B cell (primary cell): ENCODE results near the gene PEAK1. TPM values are rescaled to one million over a fixed set of nuclear protein-coding genes. Genes with fewer than 3 reads are reported as not detected.

Experiments
- ATAC-seq: fragments of 200-7000 bp; cut with Tn5 transposase; one replicate; pipeline ENCODE4 v1.10.0; 2021; ENCODE audit warnings: low read depth, mild to moderate bottlenecking, moderate number of reproducible peaks, moderate library complexity
- CTCF ChIA-PET: fragments of 350-600 bp; sonication (Branson Sonifier 250); formaldehyde crosslinking; loops from one replicate; lab custom pipeline; 2021; ENCODE audit warnings: antibody characterized with exemption, inconsistent platforms; lab: Charles Lee
- POLR2A ChIA-PET: fragments of 350-600 bp; sonication (Branson Sonifier 250); formaldehyde crosslinking; loops from one replicate; lab custom pipeline; 2021; ENCODE audit warnings: antibody characterized with exemption; lab: Charles Lee
- DNase-seq: peaks from one replicate; pipeline ENCODE4 v3.0.0; 2013
- H2AFZ ChIP-seq: 2 replicates; pipeline ENCODE4 v1.6.1; 2012; ENCODE audit warnings: mild to moderate bottlenecking, low read depth, low read length; ENCODE audit not compliant: insufficient read depth, poor library complexity, severe bottlenecking
- H3K27ac ChIP-seq, 2 donors: 1 replicate in 1 of 2; 2 replicates in 1 of 2; pipeline ENCODE4 v1.5.1; 2012 to 2013; ENCODE audit warnings: low read length in 2 of 2, mild to moderate bottlenecking in 2 of 2, moderate library complexity in 1 of 2
- H3K27me3 ChIP-seq, 4 experiments: fragments of 200-600 bp in 1 of 4; sonication (generic) in 1 of 4; replicated peaks in 1 of 4; 1 replicate in 2 of 4; 2 replicates in 2 of 4; pipeline versions ENCODE4 v1.6.1 to v1.7.0; 2013 to 2016; ENCODE audit warnings: low read length in 3 of 4, mild to moderate bottlenecking in 2 of 4, mixed read lengths in 1 of 4, moderate library complexity in 1 of 4; ENCODE audit not compliant: insufficient read depth in 4 of 4, control insufficient read depth in 3 of 4; ENCODE audit errors: control extremely low read depth in 1 of 4
- H3K36me3 ChIP-seq, 2 experiments: replicated peaks in 1 of 2; 1 replicate in 1 of 2; 2 replicates in 1 of 2; pipeline versions ENCODE4 v1.6.1 to v1.7.1; 2013; ENCODE audit warnings: low read length in 1 of 2; ENCODE audit not compliant: insufficient read depth in 2 of 2, control insufficient read depth in 1 of 2; ENCODE audit errors: control extremely low read depth in 1 of 2, extremely low read depth in 1 of 2
- H3K4me1 ChIP-seq, 2 donors: fragments of 200-600 bp in 1 of 2; sonication (generic) in 1 of 2; 1 replicate in 1 of 2; 2 replicates in 1 of 2; pipeline versions ENCODE4 v1.5.1 to v1.6.1; 2013 to 2017; ENCODE audit warnings: low read length in 2 of 2; ENCODE audit not compliant: control insufficient read depth in 2 of 2, insufficient read depth in 2 of 2
- H3K4me2 ChIP-seq: replicated peaks from 2 replicates; pipeline ENCODE3; 2012; ENCODE audit warnings: mild to moderate bottlenecking, low read depth, low read length; ENCODE audit not compliant: poor library complexity, severe bottlenecking
- H3K4me3 ChIP-seq, 5 experiments: fragments of 200-600 bp in 1 of 5; sonication (generic) in 1 of 5; 1 replicate in 3 of 5; 2 replicates in 2 of 5; pipeline versions ENCODE4 v1.5.1 to v1.7.0; 2011 to 2016; ENCODE audit warnings: low read length in 4 of 5, mild to moderate bottlenecking in 4 of 5, low read depth in 2 of 5, control low read depth in 1 of 5, moderate library complexity in 1 of 5; ENCODE audit not compliant: insufficient read depth in 1 of 5; ENCODE audit errors: control extremely low read depth in 1 of 5, extremely low read depth in 1 of 5
- H3K79me2 ChIP-seq: fragments of 200-600 bp; sonication (generic); one replicate; pipeline ENCODE4 v1.6.0; 2016; ENCODE audit warnings: low read length; ENCODE audit not compliant: control insufficient read depth, insufficient read depth
- H3K9ac ChIP-seq: fragments of 200-600 bp; sonication (generic); 2 replicates; pipeline ENCODE4 v1.6.1; 2017; ENCODE audit warnings: mild to moderate bottlenecking, low read length, moderate library complexity
- H3K9me3 ChIP-seq, 3 donors: one replicate each; pipeline versions ENCODE4 v1.6.1 to v1.7.1; 2013; ENCODE audit warnings: low read length in 2 of 3; ENCODE audit not compliant: control insufficient read depth in 2 of 3, insufficient read depth in 1 of 3; ENCODE audit errors: control extremely low read depth in 1 of 3
- H4K20me1 ChIP-seq: 2 replicates; pipeline ENCODE4 v1.6.0; 2012; ENCODE audit warnings: mild to moderate bottlenecking, low read length; ENCODE audit not compliant: insufficient read depth, control insufficient read depth, poor library complexity, severe bottlenecking
- H3K27ac Mint-ChIP-seq: one replicate; pipeline ENCODE4 v1.8.0; 2021; ENCODE audit warnings: mixed read lengths
- H3K27me3 Mint-ChIP-seq: one replicate; pipeline ENCODE4 v1.8.0; 2021; ENCODE audit warnings: mixed read lengths
- H3K4me1 Mint-ChIP-seq: one replicate; pipeline ENCODE4 v1.8.0; 2021; ENCODE audit warnings: mixed read lengths
- H3K4me3 Mint-ChIP-seq: one replicate; pipeline ENCODE4 v1.8.0; 2021; ENCODE audit warnings: mixed read lengths
- H3K9me3 Mint-ChIP-seq: one replicate; pipeline ENCODE4 v1.8.0; 2022; ENCODE audit warnings: mixed read lengths; ENCODE audit not compliant: insufficient read depth
- EZH2 ChIP-seq: IDR thresholded peaks from 2 replicates; pipeline ENCODE4 v1.6.1; 2012; ENCODE audit warnings: borderline replicate concordance, low read depth, mild to moderate bottlenecking, moderate library complexity, low read length; ENCODE audit not compliant: insufficient read depth, poor library complexity, severe bottlenecking
- WGBS: methylation state at CpG from one replicate; pipeline ENCODE4 v1.1.5; 2013; ENCODE audit warnings: missing lambda C conversion rate; ENCODE audit not compliant: insufficient coverage; 5-methylcytosine and 5-hydroxymethylcytosine counted together
- intact Hi-C: fragments of 100-400 bp; cut with micrococcal nuclease; formaldehyde crosslinking; loops from one replicate; pipeline ENCODE4 v1.10.0; 2022
- polyA plus RNA-seq: library from polyadenylated mRNA; depleted of rRNA; stranded (reverse); fragments of >200 nt; gene quantifications from 2 replicates; pipeline ENCODE4 v1.2.3, GENCODE V29; 2012
- total RNA-seq, 2 donors: library from RNA; stranded (reverse); fragments of 120-200 nt in 1 of 2; gene quantifications; 1 replicate in 1 of 2; 2 replicates in 1 of 2; pipeline versions ENCODE4 v1.2.3 to v1.2.4, GENCODE V29; 2013 to 2022
- TF ChIP-seq, protein P1 (sequence below): fragments of 200-600 bp; IDR thresholded peaks from one replicate; pipeline ENCODE4 v1.8.0; 2022; ENCODE audit warnings: antibody characterized with exemption, mild to moderate bottlenecking

PEAK1 gene
- total and polyA plus RNA-seq, 2 donors (not counting 1 experiment from before 2014, with no cell fraction given): 13.4 to 38.0 TPM

DNA sequence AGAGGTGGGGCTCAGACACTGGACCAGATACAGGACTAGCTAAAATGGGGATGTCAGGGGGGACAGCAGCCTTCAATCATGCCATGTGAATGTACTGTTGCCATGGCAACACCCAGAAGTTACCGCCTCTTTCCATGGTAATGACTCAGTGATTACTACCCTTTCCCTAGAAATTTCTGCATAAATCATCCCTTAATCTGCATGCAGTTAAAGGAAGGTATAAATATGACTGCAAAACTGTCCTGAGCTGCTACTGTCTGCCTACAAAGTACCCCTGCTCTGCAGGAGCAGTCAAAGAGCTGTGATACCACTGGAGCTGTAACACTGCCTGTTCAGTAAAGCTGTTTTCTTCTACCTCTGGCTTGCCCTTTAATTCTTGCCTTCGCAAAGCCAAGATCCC, 168.2 kb downstream of the PEAK1 start:
- no peak overlapping the region for H3K4me3 Mint-ChIP-seq
- Histone ChIP-seq H3K36me3 (peaks cover 0 to 3% of the 10 kb centered on the region in 2 experiments), H3K4me3 (no peak overlapping the region), H3K9me3 (no peaks in the 10 kb centered on the region), H3K4me1 (no peaks in the 10 kb centered on the region), H4K20me1 (no peaks in the 10 kb centered on the region), H3K4me2 (no peak overlapping the region), H3K9ac (no peak overlapping the region), H3K79me2 (no peaks in the 10 kb centered on the region), H3K27me3 (no peaks in the 10 kb centered on the region), H3K27ac (no peak overlapping the region), H2AFZ (no peak overlapping the region)
- H3K27me3 Mint-ChIP-seq: no peaks in the 10 kb centered on the region
- ChIA-PET CTCF (no interaction called here), POLR2A (no interaction called here)
- DNase-seq (no peak), ATAC-seq (no peak)
- H3K27ac Mint-ChIP-seq: no peak overlapping the region
- WGBS: no CpG with 5 or more reads among the region's 2 CpGs
- H3K9me3 Mint-ChIP-seq: no peaks in the 10 kb centered on the region
- H3K4me1 Mint-ChIP-seq: no peaks in the 10 kb centered on the region
- TF ChIP-seq, protein P1, sequence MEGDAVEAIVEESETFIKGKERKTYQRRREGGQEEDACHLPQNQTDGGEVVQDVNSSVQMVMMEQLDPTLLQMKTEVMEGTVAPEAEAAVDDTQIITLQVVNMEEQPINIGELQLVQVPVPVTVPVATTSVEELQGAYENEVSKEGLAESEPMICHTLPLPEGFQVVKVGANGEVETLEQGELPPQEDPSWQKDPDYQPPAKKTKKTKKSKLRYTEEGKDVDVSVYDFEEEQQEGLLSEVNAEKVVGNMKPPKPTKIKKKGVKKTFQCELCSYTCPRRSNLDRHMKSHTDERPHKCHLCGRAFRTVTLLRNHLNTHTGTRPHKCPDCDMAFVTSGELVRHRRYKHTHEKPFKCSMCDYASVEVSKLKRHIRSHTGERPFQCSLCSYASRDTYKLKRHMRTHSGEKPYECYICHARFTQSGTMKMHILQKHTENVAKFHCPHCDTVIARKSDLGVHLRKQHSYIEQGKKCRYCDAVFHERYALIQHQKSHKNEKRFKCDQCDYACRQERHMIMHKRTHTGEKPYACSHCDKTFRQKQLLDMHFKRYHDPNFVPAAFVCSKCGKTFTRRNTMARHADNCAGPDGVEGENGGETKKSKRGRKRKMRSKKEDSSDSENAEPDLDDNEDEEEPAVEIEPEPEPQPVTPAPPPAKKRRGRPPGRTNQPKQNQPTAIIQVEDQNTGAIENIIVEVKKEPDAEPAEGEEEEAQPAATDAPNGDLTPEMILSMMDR: no peak
- no peak for TF ChIP-seq EZH2
- intact Hi-C loops: no loop called here

DNA sequence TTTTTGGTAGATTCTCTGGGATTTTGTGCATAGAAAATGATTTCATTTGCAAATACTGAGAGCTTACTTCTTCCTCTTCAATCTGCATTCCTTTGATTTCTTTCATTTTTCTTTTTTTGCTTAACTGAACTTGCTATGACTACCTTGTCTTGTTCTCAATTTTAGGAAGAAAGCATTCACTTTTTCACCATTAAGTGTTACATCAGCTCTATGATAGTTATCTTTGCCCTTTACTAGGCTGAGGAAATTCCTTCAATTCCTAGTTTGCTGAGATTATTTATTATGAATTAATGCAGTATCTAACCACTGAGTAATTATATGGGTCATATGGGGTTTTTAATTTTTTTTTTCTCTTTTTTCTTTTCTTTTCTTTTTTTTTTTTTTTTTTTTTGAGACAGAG, 172.8 kb downstream of the PEAK1 start:
- TF ChIP-seq EZH2: no peak
- TF ChIP-seq, protein P1: no peak

More for the DNA sequence above, 172.8 kb downstream of the PEAK1 start:
- ChIA-PET POLR2A (no interaction called here), CTCF (no interaction called here)
- Histone ChIP-seq H3K27ac (no peak overlapping the region), H3K4me1 (no peaks in the 10 kb centered on the region), H3K27me3 (no peaks in the 10 kb centered on the region), H3K4me2 (no peak overlapping the region), H3K9ac (no peak overlapping the region), H3K9me3 (peaks cover 0 to 5% (median 0%) of the 10 kb centered on the region in 3 donors), H3K79me2 (no peaks in the 10 kb centered on the region), H3K36me3 (peaks cover 0 to 3% of the 10 kb centered on the region in 2 experiments), H3K4me3 (no peak overlapping the region), H2AFZ (no peak overlapping the region), H4K20me1 (no peaks in the 10 kb centered on the region)
- no peaks in the 10 kb centered on the region for H3K27me3 Mint-ChIP-seq
- H3K4me3 Mint-ChIP-seq: no peak overlapping the region
- ATAC-seq (no peak), DNase-seq (no peak)
- H3K4me1 Mint-ChIP-seq: peaks cover 6% of the 10 kb centered on the region
- intact Hi-C loops: no loop called here
- H3K9me3 Mint-ChIP-seq: no peaks in the 10 kb centered on the region
- no peak overlapping the region for H3K27ac Mint-ChIP-seq
